ENCODE measurements around the gene TSPAN14. TPM values are rescaled to one million over a fixed set of nuclear protein-coding genes. Genes with fewer than 3 reads are reported as not detected.

The TSPAN14 gene
- total RNA-seq, 2 experiments from 2014 or later, result 167 to 168 TPM

- TF ChIP-seq CTCF (IDR thresholded peaks at IDR 0.05), result no peak
- H3K27me3 ChIP-seq (ENCODE audit: control insufficient read depth in 1 of 2, insufficient read depth in 2 of 2, low read length in 2 of 2), result no peaks in the 10 kb centered on the region
- ChIA-PET CTCF (interaction anchor here (1.5 to 19.9 kb wide), 4 partner anchors 10 to 83 kb away, joined by 4 to 250 read pairs (median 5); no protein-coding TSS in a partner anchor), POLR2A (interaction anchor here (0.8 to 22.9 kb wide), 8 partner anchors 6 to 274 kb away, joined by 3 to 420 read pairs (median 95); partner anchors contain the start of gene TSPAN14)
- DNase-seq (peak in 2 of 14 experiments; percentile 30 to 49), ATAC-seq (ENCODE audit: poor library complexity) (no peak)
- peak overlapping the region; percentile 69 to 91 for H3K27ac ChIP-seq (ENCODE audit: low read depth in 1 of 2, low read length in 2 of 2)
- peaks cover 11% of the 10 kb centered on the region for H3K36me3 ChIP-seq (ENCODE audit: insufficient read depth, low read length)
- peaks cover 58% of the 10 kb centered on the region for H3K36me3 Mint-ChIP-seq (ENCODE audit: low read depth)
- H3K4me1 Mint-ChIP-seq (ENCODE audit: low read depth), result peaks cover 95% of the 10 kb centered on the region
- H3K4me3 Mint-ChIP-seq, result peak overlapping the region; percentile 95
- intact Hi-C loops (cut with DNase I, micrococcal nuclease), result loop anchor here in 1 of 2 experiments (10.0 kb wide), 1 partner anchor 257 kb away; the partner anchor contains the start of gene ANXA11
- peak overlapping the region; percentile 97 for H3K4me3 ChIP-seq (ENCODE audit: low read length)
- H3K27me3 Mint-ChIP-seq, result no peaks in the 10 kb centered on the region
- peaks cover 100% of the 10 kb centered on the region for H3K4me1 ChIP-seq (ENCODE audit: insufficient read depth, low read length)
- H3K9me3 Mint-ChIP-seq, result no peaks in the 10 kb centered on the region
- no peaks in the 10 kb centered on the region for H3K9me3 ChIP-seq (ENCODE audit: control insufficient read depth in 1 of 2, insufficient read depth in 1 of 2, low read length in 2 of 2)
- H3K27ac Mint-ChIP-seq, result peak overlapping the region; percentile 92
These were observed 7.4 kb downstream of the TSPAN14 start for GRCh38 chr10:80461208-80462183.

- Histone ChIP-seq H3K27ac (ENCODE audit: low read depth in 1 of 2, low read length in 2 of 2) (peak overlapping the region; percentile 69 to 91), H3K4me1 (ENCODE audit: insufficient read depth, low read length) (peaks cover 100% of the 10 kb centered on the region), H3K36me3 (ENCODE audit: insufficient read depth, low read length) (peaks cover 11% of the 10 kb centered on the region), H3K27me3 (ENCODE audit: control insufficient read depth in 1 of 2, insufficient read depth in 2 of 2, low read length in 2 of 2) (no peaks in the 10 kb centered on the region), H3K4me3 (ENCODE audit: low read length) (peak overlapping the region; percentile 97), H3K9me3 (ENCODE audit: control insufficient read depth in 1 of 2, insufficient read depth in 1 of 2, low read length in 2 of 2) (no peaks in the 10 kb centered on the region)
- no peak for ATAC-seq (ENCODE audit: poor library complexity)
- H3K27me3 Mint-ChIP-seq, result no peaks in the 10 kb centered on the region
- TF ChIP-seq CTCF (IDR thresholded peaks at IDR 0.05), result no peak
- H3K4me3 Mint-ChIP-seq, result peak overlapping the region; percentile 67
- H3K4me1 Mint-ChIP-seq (ENCODE audit: low read depth), result peaks cover 97% of the 10 kb centered on the region
- ChIA-PET CTCF (interaction anchor here (0.9 to 19.9 kb wide), 5 partner anchors 9 to 84 kb away, joined by 3 to 250 read pairs (median 4); no protein-coding TSS in a partner anchor), POLR2A (interaction anchor here (0.7 to 22.9 kb wide), 9 partner anchors 7 to 74 kb away, joined by 3 to 420 read pairs (median 5); partner anchors contain the start of gene TSPAN14)
- peak overlapping the region; percentile 92 for H3K27ac Mint-ChIP-seq
- intact Hi-C loops (cut with DNase I, micrococcal nuclease), result loop anchor here in 1 of 2 experiments (10.0 kb wide), 1 partner anchor 258 kb away; the partner anchor contains the start of gene ANXA11
- DNase-seq, result no peak
- H3K9me3 Mint-ChIP-seq, result no peaks in the 10 kb centered on the region
- peaks cover 57% of the 10 kb centered on the region for H3K36me3 Mint-ChIP-seq (ENCODE audit: low read depth)
These were observed 8.3 kb downstream of the TSPAN14 start for GRCh38 chr10:80462299-80462980.
